ENCODE data around the gene MUC2. TPM values are rescaled to one million over a fixed set of nuclear protein-coding genes. Genes with fewer than 3 reads are reported as not detected.

The MUC2 gene
- total and polyA plus RNA-seq, 7 experiments from 2014 or later, result not detected

- H3K27me3 Mint-ChIP-seq, result peaks cover 0 to 15% (median 0%) of the 10 kb centered on the region in 5 donors
- ATAC-seq (no peak), DNase-seq (no peak)
- H3K36me3 Mint-ChIP-seq, result no peaks in the 10 kb centered on the region
- ChIA-PET POLR2A (no interaction called here), CTCF (no interaction called here)
- H3K4me3 Mint-ChIP-seq, result no peak overlapping the region
- Histone ChIP-seq H3K36me3 (ENCODE audit: control insufficient read depth in 2 of 3, insufficient read depth in 3 of 3, low read length in 3 of 3) (no peaks in the 10 kb centered on the region), H3K27ac (ENCODE audit: low read depth, low read length) (no peak overlapping the region), H3K4me3 (ENCODE audit: low read length) (no peak overlapping the region), H3K27me3 (ENCODE audit: control insufficient read depth in 2 of 2, insufficient read depth in 2 of 2, low read length in 2 of 2) (no peaks in the 10 kb centered on the region), H3K9me3 (ENCODE audit: control insufficient read depth in 2 of 3, low read length in 3 of 3) (no peaks in the 10 kb centered on the region), H3K4me1 (ENCODE audit: control insufficient read depth in 2 of 2, insufficient read depth in 2 of 2, low read length in 2 of 2) (no peaks in the 10 kb centered on the region)
- H3K27ac Mint-ChIP-seq, result no peak overlapping the region
- H3K4me1 Mint-ChIP-seq, result no peaks in the 10 kb centered on the region
- H3K9me3 Mint-ChIP-seq, result peaks cover 0 to 3% (median 0%) of the 10 kb centered on the region in 11 donors
- intact Hi-C loops (cut with micrococcal nuclease), result no loop called here
These were observed 1.8 kb upstream of the MUC2 start for GRCh38 chr11:1072821-1073231.

GRCh38 chr11:1073261-1073724, 1.4 kb upstream of the MUC2 start:
- Mint-ChIP-seq H3K4me1 (no peaks in the 10 kb centered on the region), H3K9me3 (peaks cover 0 to 3% (median 0%) of the 10 kb centered on the region in 11 donors), H3K27ac (no peak overlapping the region), H3K4me3 (no peak overlapping the region), H3K36me3 (no peaks in the 10 kb centered on the region), H3K27me3 (peaks cover 0 to 12% (median 0%) of the 10 kb centered on the region in 5 donors)
- Histone ChIP-seq H3K27ac (ENCODE audit: low read depth, low read length) (no peak overlapping the region), H3K36me3 (ENCODE audit: control insufficient read depth in 2 of 3, insufficient read depth in 3 of 3, low read length in 3 of 3) (no peaks in the 10 kb centered on the region), H3K4me1 (ENCODE audit: control insufficient read depth in 2 of 2, insufficient read depth in 2 of 2, low read length in 2 of 2) (no peaks in the 10 kb centered on the region), H3K9me3 (ENCODE audit: control insufficient read depth in 2 of 3, low read length in 3 of 3) (no peaks in the 10 kb centered on the region), H3K4me3 (ENCODE audit: low read length) (no peak overlapping the region), H3K27me3 (ENCODE audit: control insufficient read depth in 2 of 2, insufficient read depth in 2 of 2, low read length in 2 of 2) (no peaks in the 10 kb centered on the region)
- ATAC-seq, result no peak
- ChIA-PET POLR2A (no interaction called here), CTCF (no interaction called here)
- DNase-seq, result no peak
- intact Hi-C loops (cut with micrococcal nuclease), result no loop called here

- Mint-ChIP-seq H3K27ac (no peak overlapping the region), H3K36me3 (no peaks in the 10 kb centered on the region), H3K4me1 (no peaks in the 10 kb centered on the region), H3K4me3 (no peak overlapping the region), H3K9me3 (peaks cover 0 to 3% (median 0%) of the 10 kb centered on the region in 11 donors), H3K27me3 (peaks cover 0 to 12% (median 0%) of the 10 kb centered on the region in 5 donors)
- ChIA-PET POLR2A (no interaction called here), CTCF (no interaction called here)
- H3K4me3 ChIP-seq (ENCODE audit: low read length), result no peak overlapping the region
- no peaks in the 10 kb centered on the region for H3K27me3 ChIP-seq (ENCODE audit: control insufficient read depth in 2 of 2, insufficient read depth in 2 of 2, low read length in 2 of 2)
- ATAC-seq (no peak), DNase-seq (peak in 1 of 9 donors; percentile 4)
- no peak overlapping the region for H3K27ac ChIP-seq (ENCODE audit: low read depth, low read length)
- no peaks in the 10 kb centered on the region for H3K4me1 ChIP-seq (ENCODE audit: control insufficient read depth in 2 of 2, insufficient read depth in 2 of 2, low read length in 2 of 2)
- intact Hi-C loops (cut with micrococcal nuclease), result no loop called here
- no peaks in the 10 kb centered on the region for H3K36me3 ChIP-seq (ENCODE audit: control insufficient read depth in 2 of 3, insufficient read depth in 3 of 3, low read length in 3 of 3)
- no peaks in the 10 kb centered on the region for H3K9me3 ChIP-seq (ENCODE audit: control insufficient read depth in 2 of 3, low read length in 3 of 3)
These were observed 827 bp upstream of the MUC2 start for GRCh38 chr11:1073851-1074243.

- Histone ChIP-seq H3K9me3 (ENCODE audit: control insufficient read depth in 2 of 3, low read length in 3 of 3) (no peaks in the 10 kb centered on the region), H3K27me3 (ENCODE audit: control insufficient read depth in 2 of 2, insufficient read depth in 2 of 2, low read length in 2 of 2) (no peaks in the 10 kb centered on the region), H3K36me3 (ENCODE audit: control insufficient read depth in 2 of 3, insufficient read depth in 3 of 3, low read length in 3 of 3) (no peaks in the 10 kb centered on the region), H3K27ac (ENCODE audit: low read depth, low read length) (no peak overlapping the region), H3K4me3 (ENCODE audit: low read length) (no peak overlapping the region), H3K4me1 (ENCODE audit: control insufficient read depth in 2 of 2, insufficient read depth in 2 of 2, low read length in 2 of 2) (no peaks in the 10 kb centered on the region)
- ChIA-PET POLR2A (no interaction called here), CTCF (no interaction called here)
- Mint-ChIP-seq H3K4me3 (no peak overlapping the region), H3K36me3 (no peaks in the 10 kb centered on the region), H3K27me3 (peaks cover 0 to 4% (median 0%) of the 10 kb centered on the region in 5 donors), H3K27ac (no peak overlapping the region), H3K4me1 (no peaks in the 10 kb centered on the region), H3K9me3 (no peaks in the 10 kb centered on the region)
- peak in 1 of 9 donors; percentile 5 for DNase-seq
- no peak for ATAC-seq
- intact Hi-C loops (cut with micrococcal nuclease), result no loop called here
These were observed 752 bp downstream of the MUC2 start for GRCh38 chr11:1075341-1075911.

- H3K4me1 ChIP-seq (ENCODE audit: control insufficient read depth in 2 of 2, insufficient read depth in 2 of 2, low read length in 2 of 2), result no peaks in the 10 kb centered on the region
- H3K36me3 Mint-ChIP-seq, result no peaks in the 10 kb centered on the region
- no peak overlapping the region for H3K27ac Mint-ChIP-seq
- no peak for ATAC-seq
- intact Hi-C loops (cut with micrococcal nuclease), result no loop called here
- H3K9me3 ChIP-seq (ENCODE audit: control insufficient read depth in 2 of 3, low read length in 3 of 3), result no peaks in the 10 kb centered on the region
- H3K4me3 Mint-ChIP-seq, result no peak overlapping the region
- no peaks in the 10 kb centered on the region for H3K36me3 ChIP-seq (ENCODE audit: control insufficient read depth in 2 of 3, insufficient read depth in 3 of 3, low read length in 3 of 3)
- no peaks in the 10 kb centered on the region for H3K27me3 ChIP-seq (ENCODE audit: control insufficient read depth in 2 of 2, insufficient read depth in 2 of 2, low read length in 2 of 2)
- ChIA-PET POLR2A (no interaction called here), CTCF (no interaction called here)
- H3K4me1 Mint-ChIP-seq, result no peaks in the 10 kb centered on the region
- H3K27ac ChIP-seq (ENCODE audit: low read depth, low read length), result no peak overlapping the region
- no peaks in the 10 kb centered on the region for H3K9me3 Mint-ChIP-seq
- peaks cover 0 to 4% (median 0%) of the 10 kb centered on the region in 5 donors for H3K27me3 Mint-ChIP-seq
- H3K4me3 ChIP-seq (ENCODE audit: low read length), result no peak overlapping the region
- no peak for DNase-seq
These were observed 1.5 kb downstream of the MUC2 start for GRCh38 chr11:1076061-1076665.

GRCh38 chr11:1077033-1077416, 2.4 kb downstream of the MUC2 start:
- no peak overlapping the region for H3K27ac Mint-ChIP-seq
- no peak for DNase-seq
- CTCF ChIA-PET, result no interaction called here

GRCh38 chr11:1077417-1078119, 2.9 kb downstream of the MUC2 start:
- Histone ChIP-seq H3K27ac (ENCODE audit: low read depth, low read length) (no peak overlapping the region), H3K36me3 (ENCODE audit: control insufficient read depth in 2 of 3, insufficient read depth in 3 of 3, low read length in 3 of 3) (no peaks in the 10 kb centered on the region), H3K4me1 (ENCODE audit: control insufficient read depth in 2 of 2, insufficient read depth in 2 of 2, low read length in 2 of 2) (no peaks in the 10 kb centered on the region), H3K4me3 (ENCODE audit: low read length) (no peak overlapping the region), H3K9me3 (ENCODE audit: control insufficient read depth in 2 of 3, low read length in 3 of 3) (no peaks in the 10 kb centered on the region), H3K27me3 (ENCODE audit: control insufficient read depth in 2 of 2, insufficient read depth in 2 of 2, low read length in 2 of 2) (no peaks in the 10 kb centered on the region)
- H3K36me3 Mint-ChIP-seq, result no peaks in the 10 kb centered on the region
- no peak overlapping the region for H3K27ac Mint-ChIP-seq
- POLR2A ChIA-PET, result no interaction called here
- no peak overlapping the region for H3K4me3 Mint-ChIP-seq
- DNase-seq (no peak), ATAC-seq (no peak)
- H3K4me1 Mint-ChIP-seq, result no peaks in the 10 kb centered on the region
- intact Hi-C loops (cut with micrococcal nuclease), result no loop called here
- no peaks in the 10 kb centered on the region for H3K27me3 Mint-ChIP-seq
- no peaks in the 10 kb centered on the region for H3K9me3 Mint-ChIP-seq
- CTCF ChIA-PET, result no interaction called here

More at GRCh38 chr11:1077033-1077416, 2.4 kb downstream of the MUC2 start:
- POLR2A ChIA-PET, result no interaction called here
- Histone ChIP-seq H3K4me3 (ENCODE audit: low read length) (no peak overlapping the region), H3K36me3 (ENCODE audit: control insufficient read depth in 2 of 3, insufficient read depth in 3 of 3, low read length in 3 of 3) (no peaks in the 10 kb centered on the region), H3K27me3 (ENCODE audit: control insufficient read depth in 2 of 2, insufficient read depth in 2 of 2, low read length in 2 of 2) (no peaks in the 10 kb centered on the region), H3K4me1 (ENCODE audit: control insufficient read depth in 2 of 2, insufficient read depth in 2 of 2, low read length in 2 of 2) (no peaks in the 10 kb centered on the region), H3K27ac (ENCODE audit: low read depth, low read length) (no peak overlapping the region), H3K9me3 (ENCODE audit: control insufficient read depth in 2 of 3, low read length in 3 of 3) (no peaks in the 10 kb centered on the region)
- Mint-ChIP-seq H3K36me3 (no peaks in the 10 kb centered on the region), H3K4me1 (no peaks in the 10 kb centered on the region), H3K9me3 (no peaks in the 10 kb centered on the region), H3K27me3 (no peaks in the 10 kb centered on the region), H3K4me3 (no peak overlapping the region)
- ATAC-seq, result no peak
- intact Hi-C loops (cut with micrococcal nuclease), result no loop called here
